NCI-H146 treated with DMSO at 0.1 percent for 48 hours (cell line): Measurements from ENCODE around the gene TAF8.
"Not testable (repeated sequence)": the region's sequence is repeated elsewhere in the genome, so short reads cannot be mapped to it uniquely, and the experiment has no call there.

ENCODE experiments used
- DNase-seq: peaks from one replicate; lab custom pipeline; 2025; ENCODE audit not compliant: unreplicated experiment; lab: John Stamatoyannopoulos, UW

The TAF8 gene

DNA sequence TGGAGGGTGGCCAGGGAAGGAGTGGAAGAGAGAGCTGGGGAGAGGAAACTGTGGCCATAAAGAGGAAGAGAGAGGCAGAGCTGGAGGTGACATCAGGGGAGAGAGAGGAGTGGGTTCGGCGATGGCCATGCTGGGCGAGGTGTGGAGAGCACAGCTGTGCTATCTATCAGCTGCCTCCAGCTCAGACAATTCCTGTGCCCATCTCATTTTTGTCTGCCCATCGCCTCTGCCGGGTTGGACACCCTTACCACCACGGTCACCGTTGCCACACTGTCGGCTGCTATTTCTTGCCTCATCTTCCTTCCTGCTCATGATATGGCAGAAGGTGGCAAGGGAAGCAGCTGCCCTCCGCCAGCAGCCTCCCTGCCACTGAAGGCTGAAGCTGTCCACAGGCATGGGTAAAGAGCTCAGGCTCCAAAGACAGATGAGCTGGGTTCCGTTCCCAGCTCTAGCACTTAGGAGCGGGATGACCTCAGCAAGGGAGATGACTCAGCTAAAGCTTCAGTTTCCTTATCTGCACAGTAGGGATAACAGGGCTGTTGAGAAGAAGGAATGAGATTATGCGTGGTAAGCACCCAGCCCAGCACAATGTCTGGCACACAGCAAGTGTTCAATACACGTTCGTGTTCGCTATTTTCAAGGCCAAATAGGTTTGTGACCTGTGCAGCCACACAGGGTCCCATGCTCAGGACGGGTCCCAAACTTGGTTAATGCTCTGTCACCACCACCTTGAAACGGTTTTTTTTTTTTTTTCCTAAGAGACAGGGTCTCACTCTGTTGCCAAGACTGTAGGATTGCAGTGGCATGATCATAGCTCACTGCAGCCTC lies 21.9 kb upstream of the TAF8 start:
- no peak for DNase-seq

DNA sequence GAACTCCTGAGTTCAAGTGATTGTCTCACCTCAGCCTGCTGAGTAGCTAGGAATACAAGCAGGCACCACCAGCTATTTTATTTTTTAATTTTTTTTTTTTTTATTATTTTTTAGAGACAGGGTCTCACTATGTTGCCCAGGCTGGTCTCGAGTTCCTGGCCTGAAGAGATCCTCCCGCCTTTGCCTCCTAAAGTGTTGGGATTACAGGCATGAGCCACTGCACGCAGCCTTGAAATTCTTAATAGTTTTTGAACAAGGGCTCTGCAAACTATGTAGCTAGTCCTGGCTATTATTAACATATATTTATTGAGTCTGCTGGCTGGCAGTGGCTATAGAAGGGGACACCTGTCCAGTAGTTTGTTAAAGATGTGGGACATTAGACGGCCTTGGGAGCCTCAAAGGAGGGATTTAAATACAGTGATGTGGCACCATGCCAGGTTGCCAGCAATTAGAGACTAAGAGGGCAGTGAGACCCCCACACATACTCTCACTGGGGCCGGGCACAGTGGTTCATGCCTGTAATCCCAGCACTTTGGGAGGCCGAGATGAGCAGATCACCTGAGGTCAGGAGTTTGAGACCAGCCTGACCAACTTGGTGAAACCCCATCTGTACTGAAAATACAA lies 21.1 kb upstream of the TAF8 start:
- no peak for DNase-seq

DNA sequence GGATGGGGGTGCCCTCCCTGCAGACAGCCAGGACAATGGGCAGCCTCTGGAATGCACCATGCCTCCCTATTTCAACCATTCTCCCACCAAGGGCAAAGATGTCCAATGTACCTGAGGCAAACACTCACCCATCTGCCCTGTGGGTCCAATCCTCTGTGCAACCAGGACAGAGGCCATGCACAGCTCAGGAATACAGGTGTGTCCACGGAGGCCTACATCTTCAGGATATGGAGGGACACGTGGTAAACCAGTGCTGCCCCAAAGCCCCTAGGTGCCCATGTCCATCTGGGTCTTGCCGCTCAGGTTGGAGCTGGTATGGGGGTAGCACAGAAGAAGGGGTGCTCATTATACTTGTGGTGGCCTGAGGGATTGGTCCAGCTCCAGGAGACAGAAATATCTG lies 20.4 kb upstream of the TAF8 start:
- no peak for DNase-seq

DNA sequence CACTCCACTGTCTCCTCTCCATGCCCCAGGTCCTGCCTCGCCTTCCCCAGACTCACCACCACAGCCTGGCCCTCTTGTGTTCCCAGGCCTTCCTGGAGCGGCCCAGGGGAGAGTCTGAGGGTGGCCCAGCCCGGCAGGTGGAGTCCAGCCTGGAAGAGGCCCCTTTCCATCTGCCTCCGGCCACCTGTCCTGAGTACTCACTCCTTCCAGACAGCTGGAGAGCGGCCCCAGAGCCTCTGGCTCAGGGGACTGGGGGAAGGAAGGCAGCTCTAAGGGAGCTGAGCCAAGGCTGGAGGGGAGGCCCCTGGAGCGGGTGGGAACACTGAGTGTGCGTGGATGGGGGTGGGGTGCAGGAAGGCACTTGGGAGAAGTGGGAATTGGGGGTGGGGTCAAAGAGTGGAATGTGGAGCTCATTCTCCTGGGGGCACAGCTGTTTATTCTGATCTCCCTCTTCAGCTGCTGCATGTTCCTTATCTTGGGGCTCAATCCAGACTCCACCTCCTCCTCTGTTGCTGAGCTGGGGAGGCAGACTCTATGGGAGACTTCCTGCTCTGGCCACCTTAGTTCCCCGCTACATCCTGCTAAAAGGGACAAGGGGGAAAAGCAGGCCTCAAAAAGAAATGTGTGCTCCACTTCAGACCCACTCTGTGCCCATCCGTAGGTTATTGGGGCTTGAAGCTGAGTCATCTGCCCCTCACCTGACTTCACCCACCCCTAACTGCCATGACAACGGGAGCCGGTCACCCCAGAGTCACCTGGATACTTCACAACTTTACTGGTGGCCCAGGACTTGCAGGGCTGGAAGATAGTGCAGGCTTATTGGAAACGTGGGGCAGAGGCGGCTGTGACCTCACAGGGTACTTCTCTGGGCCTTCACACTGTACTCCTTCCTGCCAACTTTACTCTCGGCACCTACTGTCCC lies 19.5 kb upstream of the TAF8 start:
- no peak for DNase-seq

DNA sequence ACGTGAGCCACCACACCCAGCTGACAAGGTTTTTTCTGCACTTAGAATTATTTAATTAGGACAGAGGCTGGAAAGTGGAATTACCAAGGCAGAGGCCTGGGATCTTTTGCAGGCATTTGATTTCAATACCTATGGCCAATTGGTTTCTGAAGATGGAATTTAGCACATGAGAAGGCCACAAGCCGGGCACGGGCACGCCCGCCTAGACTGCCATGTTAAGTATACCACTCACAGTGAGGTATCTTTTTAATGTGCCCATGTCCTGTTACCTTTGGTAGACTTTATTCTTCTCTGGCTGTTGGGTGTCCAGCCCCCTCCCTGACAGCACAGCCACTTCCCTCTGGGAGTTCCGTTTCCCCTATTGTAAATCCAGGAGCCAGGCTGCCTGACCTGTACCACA lies 18.0 kb upstream of the TAF8 start:
- DNase-seq = no peak

- DNase-seq = not testable (repeated sequence)
Observed at GRCh38 chr6:42037669-42038068, 12.7 kb upstream of the TAF8 start.

- no peak for DNase-seq
Observed at GRCh38 chr6:42038163-42038562, 12.2 kb upstream of the TAF8 start.

- DNase-seq = no peak
Observed at GRCh38 chr6:42038811-42039408, 11.4 kb upstream of the TAF8 start.

DNA sequence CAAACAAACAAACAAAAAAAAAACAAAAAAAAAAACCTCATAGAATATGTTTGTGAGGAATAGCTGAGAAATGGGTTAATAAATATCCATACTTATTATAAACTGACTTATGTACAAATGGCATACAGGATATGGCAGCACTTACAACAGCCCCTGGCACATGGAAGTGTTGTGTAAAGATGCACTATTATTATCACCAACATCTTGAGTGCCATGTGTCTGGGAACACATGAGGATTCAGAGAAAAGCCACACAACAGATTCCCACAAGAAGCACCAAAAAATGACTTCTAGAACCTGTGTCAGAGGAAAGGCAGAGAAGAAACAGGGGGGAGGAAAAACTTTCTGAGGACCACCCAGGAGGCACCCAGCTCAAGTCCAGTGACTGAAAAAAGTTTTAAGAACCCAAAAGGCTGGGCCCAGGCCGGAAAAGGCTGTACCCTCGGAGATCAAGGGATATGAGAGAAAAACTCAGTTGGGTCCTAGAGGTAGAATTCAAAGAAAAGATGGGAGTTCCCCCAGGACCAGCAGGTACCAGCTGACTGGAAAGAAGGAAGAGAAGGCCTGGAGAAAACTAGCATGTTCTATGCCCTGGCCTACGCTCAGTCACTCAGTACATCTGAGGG lies 9.4 kb upstream of the TAF8 start:
- no peak for DNase-seq

DNA sequence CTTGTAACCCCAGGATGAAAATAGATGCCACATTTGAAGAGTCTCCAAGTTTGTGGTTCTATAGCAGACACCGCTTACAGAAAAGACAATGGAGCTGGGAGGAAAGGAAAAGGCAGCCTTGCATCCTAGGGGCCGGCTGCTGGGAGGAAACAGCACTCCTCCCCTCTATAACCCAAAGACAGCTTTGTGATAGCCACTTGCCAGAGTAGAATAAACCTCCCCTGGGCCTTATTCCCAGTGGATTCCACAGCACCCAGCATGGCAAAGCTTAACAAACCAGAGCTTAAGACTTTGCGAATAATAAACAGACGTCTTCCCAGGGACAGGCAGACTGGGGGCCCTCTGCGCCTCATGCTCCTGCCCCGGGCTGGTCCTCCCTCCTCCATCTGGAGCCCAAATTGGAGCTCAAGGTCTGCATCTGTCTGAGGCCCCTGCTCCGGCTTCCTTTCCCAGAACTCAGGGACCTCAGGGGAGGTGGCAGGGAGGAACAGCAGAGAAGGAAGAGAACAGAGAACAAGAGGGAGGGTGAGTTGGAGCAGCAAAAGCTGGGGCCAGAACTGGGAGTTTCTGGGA lies 8.8 kb upstream of the TAF8 start:
- no peak for DNase-seq

- DNase-seq = no peak
Observed at GRCh38 chr6:42042108-42042507, 8.2 kb upstream of the TAF8 start.

- peak; percentile 90 for DNase-seq
Observed at GRCh38 chr6:42043787-42044475, 6.4 kb upstream of the TAF8 start.

GRCh38 chr6:42045538-42046460 lies 4.5 kb upstream of the TAF8 start:
- no peak for DNase-seq

- no peak for DNase-seq
Observed at GRCh38 chr6:42046464-42047212, 3.7 kb upstream of the TAF8 start.

DNA sequence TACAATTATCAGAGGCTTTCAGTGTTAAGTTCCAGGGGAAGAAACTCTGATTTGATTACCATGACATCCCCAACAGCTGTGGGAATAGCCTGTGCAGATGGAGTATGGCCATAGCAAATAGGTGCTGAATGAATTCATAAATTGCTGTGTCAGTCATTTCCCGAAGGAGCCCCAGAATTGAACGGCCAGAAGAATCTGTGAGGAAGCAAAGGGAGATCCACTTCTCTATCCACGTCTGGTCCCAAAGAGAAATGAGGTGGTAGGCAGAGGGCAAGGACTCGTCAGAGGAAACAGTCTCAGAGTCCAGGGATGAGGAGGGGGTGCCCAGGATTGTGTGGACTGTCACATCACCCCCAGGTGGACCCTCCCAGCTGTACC lies 3.1 kb upstream of the TAF8 start:
- no peak for DNase-seq

GRCh38 chr6:42047790-42048405 lies 2.4 kb upstream of the TAF8 start:
- no peak for DNase-seq

- DNase-seq = no peak
Observed at GRCh38 chr6:42049116-42049809, 1.1 kb upstream of the TAF8 start.
